HG02981 (cell line): ENCODE results near the gene ENHO.

Experiments used
- ATAC-seq: cut with Tn5 transposase; IDR thresholded peaks from one replicate; pipeline ENCODE4 v1.9.1; 2021; ENCODE audit warnings: mild to moderate bottlenecking, moderate library complexity; ENCODE audit not compliant: unreplicated experiment

The ENHO gene

DNA sequence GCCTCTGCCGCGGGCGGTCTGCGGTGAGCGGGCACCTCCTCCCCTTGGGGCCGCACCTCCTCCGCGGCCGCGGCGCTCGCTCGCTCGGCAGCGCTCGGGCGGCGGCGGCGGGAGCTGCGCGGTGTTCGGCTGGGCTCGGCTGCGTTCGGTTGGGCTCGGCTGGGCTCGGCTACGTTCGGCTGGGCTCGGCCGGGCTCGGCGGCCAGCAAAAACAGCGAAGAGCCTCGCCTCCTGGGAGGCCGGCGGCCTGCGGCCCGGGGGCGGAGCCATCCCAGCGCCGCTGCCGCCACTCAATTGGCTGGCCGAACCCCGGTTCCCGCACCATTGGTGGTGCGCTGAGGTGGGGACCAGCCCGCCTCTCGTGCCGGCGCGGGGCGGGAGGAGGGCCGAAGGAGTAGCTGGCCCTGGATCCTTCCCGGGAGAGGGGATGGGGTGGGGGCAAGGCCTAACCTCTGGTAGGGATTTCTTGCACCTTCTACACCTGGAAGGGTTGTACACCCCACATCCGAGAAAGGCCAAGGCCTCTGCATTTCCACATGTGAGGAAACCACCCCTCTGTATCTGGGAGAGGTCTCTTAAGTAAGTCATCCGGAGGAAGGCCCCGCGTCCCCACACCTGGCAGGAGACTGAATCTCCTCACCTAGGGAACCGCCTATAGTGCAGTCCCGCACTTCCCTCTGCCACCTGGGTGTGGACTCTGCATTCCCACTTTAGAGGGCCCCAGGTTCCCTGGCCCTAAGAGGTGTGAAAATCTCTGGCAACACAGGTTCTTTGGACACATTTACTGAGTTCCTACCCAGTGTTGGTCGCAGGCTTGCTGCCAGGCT, at the start of gene ENHO:
Gene ENHO (minus strand): TSS at position 20 of the 827 bp plus-strand sequence. CDS start 1,295 bp downstream, outside the sequence.
- ATAC-seq: peak; percentile 77

DNA sequence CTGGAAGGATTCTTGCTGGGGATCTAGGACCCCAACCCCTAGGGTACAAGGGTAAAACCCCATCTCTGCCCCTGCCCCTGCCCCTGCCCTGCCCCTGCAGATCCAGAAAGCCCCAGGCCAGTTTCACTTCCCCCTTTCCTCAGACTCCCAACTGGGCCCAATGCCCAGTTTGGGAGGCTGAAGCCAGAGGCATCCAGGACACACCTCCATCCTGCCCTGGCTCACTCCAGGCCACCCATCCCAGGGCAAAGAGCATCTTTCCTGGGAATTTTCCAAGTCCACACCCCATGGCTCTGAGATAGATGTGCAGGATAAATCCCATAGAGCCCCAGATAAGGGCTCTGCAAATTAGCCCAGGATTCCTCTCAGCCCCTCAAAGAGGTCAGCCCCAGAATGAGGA, 49.3 kb upstream of the ENHO start:
- ATAC-seq: no peak

DNA sequence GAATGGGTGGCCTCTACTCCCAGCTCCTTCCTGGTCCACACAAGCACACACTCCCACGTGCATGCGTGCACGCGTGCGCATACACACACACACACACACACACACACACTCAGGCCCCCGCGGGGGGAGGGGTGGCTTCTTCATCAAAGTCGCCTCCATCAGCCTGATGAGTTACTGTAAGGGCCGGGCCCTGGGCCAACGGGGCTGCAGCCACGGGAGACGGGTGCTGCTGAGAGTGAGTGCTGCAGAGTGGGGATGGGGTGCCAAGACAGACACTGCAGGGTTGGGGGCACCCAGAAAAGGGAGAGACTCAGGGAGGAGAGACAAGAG, 48.7 kb upstream of the ENHO start:
- ATAC-seq: no peak

DNA sequence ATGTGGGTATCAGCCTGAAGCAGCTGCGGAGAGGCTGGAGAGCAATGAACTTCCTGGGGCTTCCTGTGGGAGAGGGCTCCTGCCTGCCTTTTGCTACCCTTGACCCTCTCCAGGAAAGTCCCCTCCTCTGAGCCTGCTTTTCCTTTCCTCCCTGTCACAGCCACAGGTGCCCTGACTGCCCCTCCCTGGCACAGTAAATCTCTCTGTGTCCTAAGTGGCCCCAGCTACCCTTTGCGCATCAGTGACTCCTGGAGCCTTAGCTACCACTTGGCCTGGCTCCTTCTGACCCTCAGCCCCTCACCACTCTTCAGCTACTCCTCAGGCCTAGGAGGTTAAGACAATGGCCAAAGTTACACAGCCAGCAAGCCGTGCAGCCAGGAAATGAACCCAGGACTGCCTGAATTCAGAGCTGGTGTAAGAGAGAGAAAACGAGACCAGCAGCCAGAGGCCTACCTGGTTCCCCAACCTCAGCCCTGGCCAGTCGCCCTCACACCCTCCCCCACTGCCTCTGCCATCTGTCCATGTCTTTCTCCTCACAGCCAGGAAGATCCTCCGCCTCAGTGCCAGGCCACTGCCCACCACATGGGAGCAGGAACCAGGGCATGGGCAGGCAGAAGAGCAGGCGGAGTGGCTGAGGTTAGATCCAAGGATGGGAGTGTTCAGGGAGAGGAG, 48.2 kb upstream of the ENHO start:
- ATAC-seq: no peak

DNA sequence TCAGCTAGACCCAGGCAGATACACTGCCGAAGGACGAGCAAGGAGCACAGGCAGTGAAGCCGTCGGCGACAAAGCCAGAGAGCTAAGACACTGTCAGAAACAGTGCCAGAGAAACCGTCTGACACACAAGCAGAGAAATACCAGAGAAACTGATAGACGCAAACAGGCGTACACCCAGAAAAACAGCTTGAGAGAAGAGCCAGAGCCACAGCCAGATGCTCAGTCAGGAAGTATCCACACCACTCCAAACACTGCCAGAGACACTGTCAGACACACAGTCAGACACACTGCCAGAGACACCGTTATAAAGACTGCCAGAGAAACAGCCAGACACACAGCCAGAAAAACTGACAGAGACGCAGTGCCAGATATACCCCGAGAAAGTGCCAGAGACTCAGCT, 47.6 kb upstream of the ENHO start:
- ATAC-seq: no peak

DNA sequence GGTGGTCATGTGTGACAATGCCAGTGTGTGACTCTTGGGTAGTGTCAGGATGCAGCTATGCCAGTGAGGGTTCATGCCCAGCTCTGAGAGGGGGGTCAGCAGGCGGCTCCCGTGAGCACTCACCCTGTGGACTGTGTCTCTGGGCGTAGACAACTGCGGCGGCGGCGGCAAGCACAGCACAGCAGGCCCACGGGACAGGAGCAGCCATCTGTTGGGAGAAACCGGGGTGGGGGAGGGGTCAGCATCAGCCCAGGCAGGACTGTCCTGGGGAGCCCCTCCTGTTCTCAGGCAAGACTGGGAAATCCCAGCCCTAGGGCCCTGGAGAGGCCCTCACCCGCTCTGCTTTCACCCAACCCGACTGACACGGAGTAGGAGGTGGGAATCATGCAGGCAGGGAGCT, 46.0 kb upstream of the ENHO start:
- ATAC-seq: no peak

DNA sequence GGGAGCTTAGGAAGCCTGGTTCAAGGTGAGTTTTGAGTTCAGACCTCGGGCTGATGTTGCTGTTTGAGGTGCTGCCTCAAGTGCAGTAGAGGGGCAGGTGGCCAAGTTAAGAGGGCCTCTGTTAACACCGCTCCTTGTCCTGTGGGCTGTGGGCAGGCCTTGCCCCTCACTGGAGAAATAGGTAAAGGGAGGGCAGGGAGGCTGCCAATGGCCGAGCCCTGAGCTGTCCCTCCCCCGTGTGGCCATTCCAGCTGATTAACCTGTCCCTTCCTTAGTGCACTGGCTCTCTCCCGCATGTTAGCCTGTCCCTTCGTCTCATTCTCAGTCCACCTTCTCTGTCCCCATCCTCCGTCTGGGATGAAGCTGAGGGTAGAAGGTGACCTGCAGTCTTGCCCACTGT, 45.3 kb upstream of the ENHO start:
- no peak for ATAC-seq

DNA sequence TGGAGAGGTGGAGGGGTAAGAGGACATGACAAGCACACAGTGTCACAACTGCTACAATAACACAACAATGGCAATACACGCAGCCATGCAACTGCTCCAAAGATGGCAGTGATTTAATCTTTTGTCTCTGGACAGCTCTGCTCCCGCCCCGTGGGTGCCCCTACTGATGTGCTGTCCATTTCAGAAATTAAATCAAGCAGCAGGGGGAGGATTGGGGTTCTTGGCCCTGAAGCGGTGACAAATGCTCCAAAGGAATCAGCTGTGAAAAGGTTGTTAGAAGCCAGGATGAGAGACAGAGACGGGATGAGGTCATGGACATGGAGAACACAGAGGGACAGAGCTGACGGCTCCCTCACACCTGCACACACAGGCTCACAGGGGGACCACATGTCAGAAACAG, 44.2 kb upstream of the ENHO start:
- ATAC-seq: no peak

DNA sequence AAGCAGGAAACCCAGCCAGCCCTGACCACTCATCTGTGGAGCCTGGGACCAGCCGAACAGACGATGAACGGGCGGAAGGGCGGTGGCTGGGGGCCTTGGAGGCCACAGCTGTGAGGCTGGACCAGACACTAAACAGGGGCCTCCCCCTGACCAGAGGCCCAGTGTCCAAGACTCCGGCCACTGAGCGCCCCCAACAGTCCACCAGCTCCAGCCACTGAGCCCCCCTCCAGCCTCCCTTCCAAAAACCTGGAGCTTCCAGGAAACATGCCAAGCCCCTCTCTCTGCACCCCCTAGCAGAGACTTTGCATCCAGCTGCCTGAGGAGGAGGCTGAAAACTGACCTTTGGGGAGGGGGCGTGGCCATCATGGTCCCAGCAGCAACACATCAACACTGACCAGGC, 43.5 kb upstream of the ENHO start:
- ATAC-seq: no peak

DNA sequence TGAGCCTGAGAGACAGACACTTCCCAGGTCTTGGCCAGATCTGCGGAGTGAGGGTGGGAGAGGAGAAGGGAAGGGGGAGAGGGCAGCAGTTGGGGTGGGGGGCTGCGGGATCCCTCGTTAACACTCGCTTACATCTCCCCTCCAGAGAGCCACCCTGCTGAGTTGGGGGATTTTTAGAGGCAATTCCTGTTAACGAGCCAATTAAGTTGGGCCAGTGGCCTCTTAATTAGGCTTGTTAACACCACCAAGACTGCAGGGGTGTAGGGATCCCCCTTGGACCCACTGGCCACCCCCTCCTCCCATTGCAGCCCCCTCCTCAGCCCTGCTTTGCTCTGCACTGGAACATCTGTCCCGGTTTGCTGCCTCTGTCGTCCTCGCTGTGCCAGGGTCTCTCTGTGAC, 43.1 kb upstream of the ENHO start:
- no peak for ATAC-seq

DNA sequence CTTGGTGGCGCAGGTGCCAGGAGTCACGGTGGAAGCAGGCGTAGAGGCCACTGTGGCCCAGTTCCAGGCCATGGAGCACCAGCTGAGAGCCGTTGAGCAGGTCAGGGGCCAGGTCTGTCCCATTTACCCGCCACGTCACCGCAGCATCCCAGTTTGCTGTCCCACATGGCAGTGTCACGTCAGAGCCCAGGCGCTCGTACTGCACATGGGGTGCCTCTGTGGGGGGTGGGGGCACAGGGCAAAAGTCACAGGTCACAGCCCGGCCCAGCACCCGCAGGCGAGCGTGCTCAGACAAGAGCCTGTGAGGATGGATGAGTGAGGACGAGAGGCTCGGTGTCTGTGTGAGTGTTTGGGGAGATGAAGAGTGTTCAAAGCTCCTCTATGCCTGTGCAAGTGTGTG, 41.8 kb upstream of the ENHO start:
- ATAC-seq: no peak

DNA sequence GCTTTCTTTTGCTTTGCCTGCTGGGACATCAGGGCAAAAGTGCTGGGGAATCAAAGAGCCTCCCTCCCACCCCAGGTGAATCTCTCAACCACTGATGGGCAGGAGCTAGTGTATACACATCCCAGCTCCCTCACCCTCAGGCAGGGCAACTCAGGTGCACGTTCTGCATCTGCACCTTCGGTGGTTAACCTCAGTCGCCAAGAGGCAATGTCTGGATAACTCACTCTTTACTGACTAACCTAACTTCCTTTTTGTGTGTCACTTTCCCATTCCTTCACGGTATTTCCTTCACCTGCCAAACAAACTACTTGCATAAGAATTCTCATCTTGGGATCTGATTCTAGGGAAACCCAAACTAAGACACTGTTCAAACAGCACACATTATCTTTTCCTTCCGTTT, 40.5 kb upstream of the ENHO start:
- ATAC-seq: no peak

DNA sequence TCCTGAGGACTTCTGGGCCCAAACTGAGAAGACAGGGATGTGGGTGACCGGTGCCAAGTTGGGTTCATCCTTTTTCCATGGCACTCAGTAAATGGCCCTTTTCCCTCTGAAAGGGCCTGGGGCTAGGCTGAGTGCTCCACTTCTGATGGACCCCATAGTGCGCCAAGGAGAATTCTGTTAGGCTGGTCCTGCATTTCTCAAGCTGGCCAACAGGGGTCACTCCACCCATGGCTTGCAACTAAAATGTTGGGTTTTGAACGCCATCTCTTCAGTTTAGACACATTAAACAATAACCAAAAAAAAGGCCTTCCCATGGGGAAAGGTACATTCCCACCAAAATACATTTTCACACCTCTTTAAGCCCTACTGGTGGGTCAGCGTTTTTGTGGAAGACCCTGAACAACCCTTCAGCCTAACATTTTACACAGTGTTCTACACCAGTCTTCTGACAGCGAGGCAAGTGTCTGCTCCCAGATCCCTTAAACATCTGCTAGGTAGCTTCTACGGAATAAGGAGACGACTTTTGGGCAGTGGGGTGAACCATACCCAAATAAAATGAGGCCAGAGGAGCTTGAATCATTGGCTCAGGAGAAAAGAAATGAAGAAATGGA, 39.5 kb upstream of the ENHO start:
- no peak for ATAC-seq

DNA sequence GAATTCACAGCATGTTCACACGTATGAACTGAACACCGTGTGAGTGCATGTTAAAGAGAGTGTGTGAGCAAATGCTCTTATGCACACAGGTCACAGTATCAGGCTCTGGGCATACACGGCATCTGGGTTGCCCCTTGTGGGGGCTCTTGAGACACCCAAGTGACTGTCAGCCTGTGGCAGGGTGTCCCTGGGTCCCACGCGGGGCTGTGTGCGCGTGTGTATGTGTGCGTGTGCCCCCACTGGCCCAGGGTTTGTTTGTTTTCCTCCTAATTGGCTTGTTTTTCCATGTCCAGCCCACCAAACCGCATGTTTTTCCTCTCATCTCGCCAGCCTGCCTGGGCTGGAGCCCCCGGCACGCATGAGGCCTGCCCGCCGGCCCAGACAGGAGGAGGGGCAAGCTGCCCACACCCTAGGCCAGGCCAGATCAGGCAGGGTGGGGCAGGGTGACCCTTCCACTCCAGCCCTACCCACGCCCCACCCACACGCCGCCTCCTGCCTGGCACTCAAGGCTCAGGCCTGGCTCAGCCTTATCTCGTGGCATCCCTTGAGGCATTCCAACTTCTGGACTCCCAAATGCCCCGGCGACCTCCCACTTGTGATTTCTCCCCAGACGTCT, 37.9 kb upstream of the ENHO start:
- ATAC-seq: no peak

DNA sequence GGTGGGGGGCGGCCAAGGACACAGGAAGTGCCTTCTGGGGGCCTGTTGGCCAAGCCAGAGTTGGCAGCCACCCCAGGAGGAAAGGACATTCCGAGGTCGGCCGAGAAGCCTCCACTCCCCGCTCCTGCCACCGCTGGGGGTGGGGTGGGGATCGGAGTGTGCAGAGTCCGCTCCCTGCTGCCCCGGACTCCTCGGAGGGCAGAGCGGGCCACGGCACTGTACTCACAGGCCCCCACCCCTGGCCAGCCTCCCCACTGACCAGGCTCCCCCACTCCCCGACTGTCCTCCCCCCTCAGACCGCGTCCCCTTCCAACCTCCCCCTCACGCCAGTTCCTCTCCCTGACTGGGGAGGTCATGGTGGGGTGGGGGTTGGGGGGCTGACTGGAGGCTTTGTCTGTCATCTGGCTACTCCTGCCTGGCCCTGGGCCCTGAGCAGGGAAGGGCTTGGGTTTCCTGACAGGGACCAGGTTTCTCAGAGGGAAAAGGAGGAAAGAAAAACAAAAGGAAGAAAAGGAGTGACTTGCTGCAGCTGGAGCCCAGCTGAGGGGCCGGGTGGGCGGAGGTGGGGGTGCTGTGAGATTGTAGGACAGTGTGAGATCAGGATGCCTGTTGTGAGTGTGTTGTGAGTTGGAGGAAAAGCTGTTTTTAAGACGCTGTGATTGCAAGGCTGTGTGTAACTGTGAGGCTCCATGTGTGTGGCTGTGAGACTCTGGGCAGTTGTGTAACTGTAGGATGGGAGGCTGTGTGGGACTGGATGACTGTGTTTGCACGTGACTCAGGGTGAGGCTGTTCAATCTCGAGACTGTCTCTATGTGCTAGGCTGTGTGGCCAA, 37.0 kb upstream of the ENHO start:
- no peak for ATAC-seq

DNA sequence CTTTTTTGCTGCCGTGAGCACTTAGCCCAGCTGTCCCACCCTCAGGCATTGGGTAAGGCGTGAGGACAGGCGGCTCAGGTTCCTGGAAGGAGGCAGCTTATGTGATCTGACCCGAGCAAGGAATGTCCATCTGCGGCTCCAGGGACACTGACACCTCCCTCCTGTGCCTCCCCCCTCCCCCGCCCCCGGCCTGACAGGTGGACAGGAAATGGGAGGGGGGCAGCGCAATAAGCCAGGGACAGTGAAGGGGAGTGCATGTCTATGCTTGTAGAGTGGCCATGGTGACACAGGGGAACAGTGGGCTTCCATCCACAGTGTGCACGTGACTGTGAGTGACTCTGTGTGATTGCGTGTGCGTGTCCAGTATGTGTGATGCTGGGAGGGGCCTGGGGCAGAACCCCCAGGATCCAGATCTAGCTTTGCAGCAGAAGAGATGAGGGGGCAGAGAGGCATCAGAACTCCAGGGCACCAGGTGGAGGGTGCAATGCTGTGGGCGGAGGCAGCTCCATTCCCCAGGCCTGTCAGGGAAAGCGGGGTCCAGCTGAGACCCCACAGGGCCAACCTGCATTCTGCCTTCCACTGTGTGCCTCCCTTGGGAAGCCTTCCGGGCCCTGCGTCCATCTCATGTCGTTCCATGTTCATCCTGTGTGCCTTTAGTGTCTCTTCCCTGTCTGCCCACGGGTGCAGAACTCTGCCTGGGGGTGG, 36.3 kb upstream of the ENHO start:
- ATAC-seq: no peak

DNA sequence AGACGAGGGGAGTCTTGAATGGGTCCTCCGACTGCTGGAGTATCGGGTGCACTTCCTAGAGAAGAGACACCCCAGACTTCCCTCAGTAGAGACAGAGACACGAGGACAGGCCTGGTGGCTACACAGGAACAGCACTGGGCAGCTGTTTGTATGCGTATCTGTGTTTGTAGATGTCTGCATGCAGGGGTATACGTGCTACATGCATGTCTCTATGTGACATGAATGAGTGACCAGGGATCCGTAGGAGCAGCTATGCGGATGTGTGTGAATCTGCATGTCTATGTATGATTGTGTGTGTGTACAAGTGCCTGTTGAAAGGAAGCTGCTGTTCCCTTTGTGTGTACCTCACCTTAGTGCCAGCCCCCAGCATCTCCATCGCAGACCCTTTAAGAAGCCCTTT, 35.6 kb upstream of the ENHO start:
- no peak for ATAC-seq

DNA sequence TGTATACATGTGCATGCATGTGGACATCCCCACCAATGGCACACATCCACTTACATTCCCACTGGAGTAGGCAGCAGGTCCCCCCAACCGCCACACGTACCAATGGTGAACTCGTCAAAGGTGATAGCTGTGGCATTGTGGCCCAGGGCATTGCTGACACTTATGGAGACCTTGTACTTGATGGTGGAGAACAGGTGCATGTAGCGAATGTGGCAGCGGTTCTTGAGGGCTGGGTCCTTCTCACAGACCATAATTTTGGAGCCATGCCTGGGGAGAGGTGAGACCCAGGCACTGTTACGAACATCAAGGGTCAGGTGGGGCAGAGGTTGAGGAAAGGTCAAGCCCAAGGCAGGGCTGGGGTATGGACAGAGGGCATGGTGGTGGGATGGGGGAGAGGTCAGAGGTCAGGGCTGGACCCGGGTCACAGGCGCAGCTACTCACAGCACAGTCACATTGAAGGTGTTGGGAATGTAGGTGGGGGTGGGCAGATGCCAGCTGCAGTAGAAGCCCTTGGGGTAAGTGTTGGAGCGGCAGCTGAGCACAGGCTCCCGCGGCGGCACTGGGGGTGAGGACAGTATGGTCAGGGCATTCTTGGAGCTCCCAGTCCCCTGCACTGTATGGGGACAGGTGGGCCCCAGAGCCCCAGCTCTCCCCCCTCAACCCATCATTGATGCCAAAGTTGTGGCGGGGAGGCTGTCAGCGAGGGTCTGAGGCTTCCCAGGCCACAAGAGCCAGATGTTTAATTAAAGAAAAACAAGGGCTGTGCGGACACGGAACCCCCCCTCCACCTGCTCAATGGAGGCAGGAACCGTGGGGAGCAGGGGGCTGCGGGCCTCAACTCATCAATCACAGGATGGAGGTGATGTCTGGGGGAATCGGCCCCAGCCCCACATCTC, 34.9 kb upstream of the ENHO start:
- ATAC-seq: no peak

DNA sequence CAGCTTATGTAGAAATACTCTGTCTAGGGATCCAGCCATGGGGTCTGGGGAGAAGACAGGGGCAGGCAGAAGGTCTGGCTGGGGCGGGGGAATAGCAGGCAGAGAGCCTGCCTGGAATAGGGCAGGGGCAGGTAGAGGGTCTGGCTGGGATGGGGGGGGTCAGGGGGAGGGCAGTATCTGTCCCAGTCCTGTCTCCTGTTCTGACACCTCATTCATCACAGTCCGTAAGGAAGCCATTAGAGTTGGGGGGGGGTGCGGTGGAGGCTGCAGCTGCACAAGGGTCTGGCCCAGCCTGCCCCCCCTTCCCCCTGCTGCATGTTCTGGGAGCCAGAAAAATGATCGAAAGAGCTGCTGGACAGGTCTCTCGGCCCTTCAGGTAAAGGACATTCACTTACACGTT, 34.2 kb upstream of the ENHO start:
- no peak for ATAC-seq
